H9 (cell line): ENCODE results near the gene LZTS3. TPM values are rescaled to one million over a fixed set of nuclear protein-coding genes. Genes with fewer than 3 reads are reported as not detected.
A peak's percentile ranks its signal among the peaks of the same experiment; 100 is the strongest.

Source experiments
- DNase-seq: peaks from one replicate; pipeline ENCODE4 v3.0.0-alpha.2; 2017
- H2AFZ ChIP-seq: one replicate; pipeline ENCODE4 v1.6.1; 2013; ENCODE audit warnings: mild to moderate bottlenecking, low read length, control low read depth, moderate library complexity
- H2AK5ac ChIP-seq: 2 replicates; pipeline ENCODE4 v1.6.1; 2013; ENCODE audit warnings: low read length, control low read depth, mixed read lengths; ENCODE audit not compliant: insufficient read length
- H2BK120ac ChIP-seq: one replicate; pipeline ENCODE4 v1.6.1; 2013; ENCODE audit warnings: low read depth, mild to moderate bottlenecking, low read length, control low read depth, inconsistent platforms; ENCODE audit not compliant: poor library complexity, severe bottlenecking
- H2BK12ac ChIP-seq: 2 replicates; pipeline ENCODE4 v1.6.1; 2013; ENCODE audit warnings: low read length, control low read depth, mixed read lengths, low read depth; ENCODE audit not compliant: insufficient read length
- H2BK15ac ChIP-seq: 2 replicates; pipeline ENCODE4 v1.6.1; 2013; ENCODE audit warnings: low read depth, low read length, control low read depth
- H2BK20ac ChIP-seq: one replicate; pipeline ENCODE4 v1.6.1; 2013; ENCODE audit warnings: low read depth, mild to moderate bottlenecking, low read length, control low read depth, inconsistent platforms; ENCODE audit not compliant: poor library complexity, severe bottlenecking
- H2BK5ac ChIP-seq: 2 replicates; pipeline ENCODE4 v1.6.1; 2013; ENCODE audit warnings: low read length, control low read depth, mixed read lengths; ENCODE audit not compliant: insufficient read length
- H3K14ac ChIP-seq: 2 replicates; pipeline ENCODE4 v1.6.1; 2013; ENCODE audit warnings: low read length, control low read depth; ENCODE audit not compliant: insufficient read depth
- H3K18ac ChIP-seq: 2 replicates; pipeline ENCODE4 v1.6.1; 2013; ENCODE audit warnings: low read depth, mild to moderate bottlenecking, mixed read lengths, low read length, control low read depth; ENCODE audit not compliant: insufficient read length
- H3K23ac ChIP-seq: 2 replicates; pipeline ENCODE4 v1.6.1; 2013; ENCODE audit warnings: low read length, control low read depth, mixed read lengths, low read depth; ENCODE audit not compliant: insufficient read length
- H3K23me2 ChIP-seq: 2 replicates; pipeline ENCODE4 v1.6.1; 2013; ENCODE audit warnings: low read depth, mild to moderate bottlenecking, mixed read lengths, low read length, control low read depth; ENCODE audit not compliant: insufficient read length, poor library complexity, severe bottlenecking
- H3K27ac ChIP-seq: 2 replicates; pipeline ENCODE4 v1.5.1; 2013; ENCODE audit warnings: low read length, control low read depth, mixed read lengths, low read depth; ENCODE audit not compliant: insufficient read length
- H3K27me3 ChIP-seq: 2 replicates; pipeline ENCODE4 v1.6.1; 2013; ENCODE audit warnings: low read length, control low read depth, inconsistent platforms; ENCODE audit not compliant: insufficient read depth
- H3K4ac ChIP-seq: 2 replicates; pipeline ENCODE4 v1.6.1; 2013; ENCODE audit warnings: low read depth, mild to moderate bottlenecking, control low read depth, inconsistent platforms, low read length, moderate library complexity
- H3K4me1 ChIP-seq: 2 replicates; pipeline ENCODE4 v1.6.1; 2013; ENCODE audit warnings: low read length, control low read depth, inconsistent platforms; ENCODE audit not compliant: insufficient read depth
- H3K4me2 ChIP-seq: 2 replicates; pipeline ENCODE4 v1.6.1; 2013; ENCODE audit warnings: low read length, control low read depth, mixed read lengths; ENCODE audit not compliant: insufficient read length, insufficient read depth
- H3K56ac ChIP-seq: 2 replicates; pipeline ENCODE4 v1.6.1; 2013; ENCODE audit warnings: low read depth, mild to moderate bottlenecking, mixed read lengths, low read length, control low read depth; ENCODE audit not compliant: insufficient read length
- H3K79me1 ChIP-seq: 2 replicates; pipeline ENCODE4 v1.6.1; 2013; ENCODE audit warnings: low read depth, mild to moderate bottlenecking, moderate library complexity, low read length, control low read depth, inconsistent platforms; ENCODE audit not compliant: insufficient read depth, poor library complexity, severe bottlenecking
- H3K79me2 ChIP-seq: 2 replicates; pipeline ENCODE4 v1.6.1; 2013; ENCODE audit warnings: low read length, control low read depth, inconsistent platforms; ENCODE audit not compliant: insufficient read depth
- H3K9ac ChIP-seq: 2 replicates; pipeline ENCODE4 v1.6.1; 2013; ENCODE audit warnings: low read length, control low read depth, mixed read lengths; ENCODE audit not compliant: insufficient read length; ENCODE audit errors: extremely low read depth
- H3K9me3 ChIP-seq: one replicate; pipeline ENCODE4 v1.6.1; 2013; ENCODE audit warnings: low read depth, low read length, inconsistent platforms; ENCODE audit not compliant: control insufficient read depth
- H3T11ph ChIP-seq: one replicate; pipeline ENCODE4 v1.6.1; 2013; ENCODE audit warnings: mild to moderate bottlenecking, low read length, control low read depth, inconsistent platforms
- H4K20me1 ChIP-seq: one replicate; pipeline ENCODE4 v1.6.1; 2013; ENCODE audit not compliant: control insufficient read depth, insufficient read length, insufficient read depth
- H4K5ac ChIP-seq: 2 replicates; pipeline ENCODE4 v1.6.1; 2013; ENCODE audit warnings: low read depth, mild to moderate bottlenecking, mixed read lengths, low read length, control low read depth; ENCODE audit not compliant: insufficient read length
- H4K8ac ChIP-seq: replicated peaks from 2 replicates; pipeline ENCODE4 v1.6.1; 2013; ENCODE audit warnings: low read length, control low read depth, mixed read lengths, low read depth; ENCODE audit not compliant: insufficient read length
- H4K91ac ChIP-seq: 2 replicates; pipeline ENCODE4 v1.6.1; 2013; ENCODE audit warnings: low read depth, mild to moderate bottlenecking, moderate library complexity, mixed read lengths, low read length, control low read depth; ENCODE audit not compliant: insufficient read length
- H3K27ac Mint-ChIP-seq, 3 experiments: 2 replicates in 2 of 3; 3 replicates in 1 of 3; pipeline ENCODE4 v1.8.0; 2020 to 2021; ENCODE audit warnings: mixed read lengths in 3 of 3, mild to moderate bottlenecking in 1 of 3, moderate library complexity in 1 of 3
- H3K27me3 Mint-ChIP-seq: 2 replicates; pipeline ENCODE4 v1.8.0; 2021; ENCODE audit warnings: low read depth, mild to moderate bottlenecking, moderate library complexity, mixed read lengths
- H3K36me3 Mint-ChIP-seq, 3 experiments: 2 replicates in 2 of 3; 3 replicates in 1 of 3; pipeline ENCODE4 v1.8.0; 2020 to 2021; ENCODE audit warnings: low read depth in 3 of 3, mixed read lengths in 3 of 3; ENCODE audit not compliant: insufficient read depth in 1 of 3
- H3K4me1 Mint-ChIP-seq, 2 experiments: 2 replicates each; pipeline ENCODE4 v1.8.0; 2020; ENCODE audit warnings: mixed read lengths in 2 of 2
- H3K4me3 Mint-ChIP-seq, 2 experiments: 2 replicates in 1 of 2; 3 replicates in 1 of 2; pipeline ENCODE4 v1.8.0; 2020 to 2021; ENCODE audit warnings: mild to moderate bottlenecking in 2 of 2, mixed read lengths in 2 of 2, moderate library complexity in 1 of 2
- H3K9me3 Mint-ChIP-seq, 2 experiments: 2 replicates in 1 of 2; 3 replicates in 1 of 2; pipeline ENCODE4 v1.8.0; 2020; ENCODE audit warnings: mild to moderate bottlenecking in 2 of 2, mixed read lengths in 2 of 2, moderate library complexity in 1 of 2
- CTCF ChIP-seq: fragments of 200-600 bp; sonication (generic); conservative IDR thresholded peaks from 3 replicates; pipeline ENCODE4 v1.8.0; 2021; ENCODE audit warnings: antibody characterized with exemption, mild to moderate bottlenecking
- WGBS: extraction: QIAGEN DNeasy Blood & Tissue Kit; methylation state at CpG from one replicate; pipeline ENCODE4 v1.1.7; 2013; ENCODE audit warnings: missing lambda C conversion rate, low lambda C conversion rate, mixed read lengths; ENCODE audit not compliant: insufficient read length; ENCODE audit errors: extremely low coverage; 5-methylcytosine and 5-hydroxymethylcytosine counted together
- total RNA-seq: library from RNA; stranded (reverse); gene quantifications from 2 replicates; pipeline ENCODE4 v1.2.1, GENCODE V29; 2021

Gene LZTS3
- total RNA-seq, 1 experiment from 2014 or later: 20.8 TPM

GRCh38 chr20:3156811-3157619 lies 16.3 kb downstream of the LZTS3 start:
- Histone ChIP-seq H2BK5ac (no peak overlapping the region), H4K8ac (no peak overlapping the region), H2BK15ac (no peak overlapping the region), H3K23ac (no peak overlapping the region), H3K79me1 (peaks cover 3% of the 10 kb centered on the region), H2BK120ac (no peak overlapping the region), H3K9ac (no peak overlapping the region), H3T11ph (no peak overlapping the region), H4K5ac (no peak overlapping the region), H3K27me3 (no peaks in the 10 kb centered on the region), H4K91ac (no peak overlapping the region), H3K27ac (no peak overlapping the region), H3K23me2 (peaks cover 3% of the 10 kb centered on the region), H2BK12ac (no peak overlapping the region), H3K4me1 (peaks cover 2% of the 10 kb centered on the region; the same call in 1 of the 2 replicates), H3K56ac (no peak overlapping the region), H2AK5ac (no peak overlapping the region), H3K4me2 (no peak overlapping the region), H2AFZ (no peak overlapping the region), H3K79me2 (peaks cover 33% of the 10 kb centered on the region; the same call in 1 of the 2 replicates), H2BK20ac (no peak overlapping the region), H3K18ac (no peak overlapping the region), H4K20me1 (no peaks in the 10 kb centered on the region), H3K4ac (no peak overlapping the region), H3K9me3 (no peaks in the 10 kb centered on the region), H3K14ac (no peak overlapping the region)
- no peaks in the 10 kb centered on the region; a peak in 1 of 5 replicates for H3K9me3 Mint-ChIP-seq
- DNase-seq: no peak
- H3K27me3 Mint-ChIP-seq: no peaks in the 10 kb centered on the region
- no peak for TF ChIP-seq CTCF
- peaks cover 0 to 17% (median 0%) of the 10 kb centered on the region in 3 experiments; a peak in 2 of 7 replicates for H3K36me3 Mint-ChIP-seq
- WGBS: no CpG with 5 or more reads among the region's 8 CpGs
- H3K4me3 Mint-ChIP-seq: no peak overlapping the region; a peak in 3 of 5 replicates
- peaks cover 9 to 17% of the 10 kb centered on the region in 2 experiments for H3K4me1 Mint-ChIP-seq
- peak overlapping the region in 2 of 3 experiments; percentile 22 to 37; a peak in 2 of 7 replicates for H3K27ac Mint-ChIP-seq
